ENCODE measurements around the gene STRN3. TPM values are rescaled to one million over a fixed set of nuclear protein-coding genes. Genes with fewer than 3 reads are reported as not detected.

STRN3 gene
- total and polyA plus RNA-seq, 7 donors = 28.2 to 154 (median 80.2) TPM

DNA sequence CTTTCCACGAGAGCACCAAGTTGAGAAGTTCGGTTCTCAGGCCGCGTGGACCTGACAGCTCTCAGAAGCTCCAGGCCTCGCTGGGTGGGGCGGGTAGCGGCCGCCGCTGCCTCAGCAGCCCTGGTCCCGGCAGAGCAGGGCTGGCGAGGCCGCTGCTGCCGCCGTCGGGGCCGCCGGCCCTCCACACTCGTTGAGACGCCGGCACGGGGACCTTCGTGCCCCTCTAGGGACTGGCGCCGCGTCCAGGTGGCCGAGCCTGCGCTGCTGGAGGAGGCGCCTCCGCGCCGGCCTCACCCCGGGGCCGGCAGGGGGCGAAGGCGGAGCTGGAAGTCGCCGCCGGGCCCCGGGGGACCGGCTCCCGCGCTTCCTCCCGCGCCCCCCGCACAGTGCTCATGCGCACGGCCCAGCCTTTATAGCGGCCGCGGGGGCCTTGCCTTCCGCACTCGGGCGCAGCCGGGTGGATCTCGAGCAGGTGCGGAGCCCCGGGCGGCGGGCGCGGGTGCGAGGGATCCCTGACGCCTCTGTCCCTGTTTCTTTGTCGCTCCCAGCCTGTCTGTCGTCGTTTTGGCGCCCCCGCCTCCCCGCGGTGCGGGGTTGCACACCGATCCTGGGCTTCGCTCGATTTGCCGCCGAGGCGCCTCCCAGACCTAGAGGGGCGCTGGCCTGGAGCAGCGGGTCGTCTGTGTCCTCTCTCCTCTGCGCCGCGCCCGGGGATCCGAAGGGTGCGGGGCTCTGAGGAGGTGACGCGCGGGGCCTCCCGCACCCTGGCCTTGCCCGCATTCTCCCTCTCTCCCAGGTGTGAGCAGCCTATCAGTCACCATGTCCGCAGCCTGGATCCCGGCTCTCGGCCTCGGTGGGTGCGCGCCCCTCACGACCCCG, 151.8 kb downstream of the STRN3 start, which contains the start of gene COCH:
Gene COCH, plus strand, starts transcription at position 440 of the 879 bp plus-strand sequence. Its CDS starts 380 bp downstream, at position 820.
- peak within 1 kb of the TSS; percentile 75 for H3K4me3 ChIP-seq
- peaks cover 0 to 59% (median 20%) of the 10 kb centered on the region in 3 donors for H3K27me3 ChIP-seq (ENCODE audit: insufficient read depth in 3 of 3, low read length in 2 of 3)
- ATAC-seq (peak; percentile 48 to 76 (median 58)), DNase-seq (peak; percentile 33 to 50)
- no peaks in the 10 kb centered on the region for H3K9me3 ChIP-seq
- peaks cover 10% of the 10 kb centered on the region for H3K4me1 ChIP-seq
- H3K27ac ChIP-seq = no peak within 1 kb of the TSS
- WGBS, 3 donors = 3 to 7% (median 4%) methylated on average over 51 to 99 of the region's 99 CpGs
- intact Hi-C loops (cut with DNase I) = no loop called here
- H3K36me3 ChIP-seq (ENCODE audit: insufficient read depth in 1 of 2, low read depth in 1 of 2) = no peaks in the 10 kb centered on the region
- TF ChIP-seq CTCF (IDR thresholded peaks at IDR 0.05) = peak; percentile 19

DNA sequence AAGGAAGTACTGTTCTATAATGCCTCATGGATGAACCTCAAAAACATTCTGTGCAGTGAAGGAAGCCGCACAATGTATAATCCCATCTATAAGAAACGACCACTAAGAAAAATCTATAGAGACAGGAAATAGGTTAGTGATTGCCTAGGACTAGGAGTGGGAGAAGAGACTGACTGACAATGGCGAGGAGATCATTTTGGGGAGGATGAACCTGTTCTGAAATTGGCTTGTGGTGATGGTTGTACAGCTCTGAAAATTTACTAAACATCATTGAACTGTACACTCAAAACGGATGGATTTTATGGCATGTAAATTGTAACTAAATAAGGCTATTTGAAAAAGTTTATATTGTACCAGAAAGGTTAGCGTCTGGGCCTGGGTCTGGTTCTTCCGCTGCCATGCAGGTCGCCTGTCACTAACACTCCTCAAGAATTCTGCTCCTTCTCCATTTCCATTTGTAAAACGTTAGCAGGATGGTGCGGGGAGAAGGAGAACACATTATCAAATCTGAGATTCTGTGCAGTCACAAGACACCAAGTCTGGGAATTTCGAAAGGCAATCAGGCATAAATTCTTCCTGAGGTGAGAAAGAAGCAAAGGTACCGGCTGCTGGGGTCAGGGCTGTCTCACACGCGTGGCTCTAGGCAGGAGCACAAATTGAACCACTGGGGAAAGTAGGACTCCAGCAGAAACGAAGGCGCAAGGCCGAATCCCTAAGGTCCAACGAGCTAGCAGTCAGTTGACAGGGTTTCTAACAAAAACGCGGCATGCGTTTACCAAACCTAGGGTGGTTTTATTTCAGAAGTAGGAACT, 152.7 kb downstream of the STRN3 start:
- WGBS, 3 donors = 76 to 83% (median 80%) methylated on average over 20 of the region's 20 CpGs
- H3K4me1 ChIP-seq = peaks cover 10% of the 10 kb centered on the region
- intact Hi-C loops (cut with DNase I) = no loop called here
- H3K27ac ChIP-seq = no peak overlapping the region
- no peak for DNase-seq
- H3K36me3 ChIP-seq (ENCODE audit: insufficient read depth in 1 of 2, low read depth in 1 of 2) = no peaks in the 10 kb centered on the region
- no peak for ATAC-seq
- no peak for TF ChIP-seq CTCF (IDR thresholded peaks at IDR 0.05)
- H3K9me3 ChIP-seq = no peaks in the 10 kb centered on the region
- peak overlapping the region; percentile 75 for H3K4me3 ChIP-seq
- peaks cover 0 to 59% (median 20%) of the 10 kb centered on the region in 3 donors for H3K27me3 ChIP-seq (ENCODE audit: insufficient read depth in 3 of 3, low read length in 2 of 3)

- Histone ChIP-seq H3K27ac (no peak overlapping the region), H3K27me3 (ENCODE audit: insufficient read depth in 3 of 3, low read length in 2 of 3) (peaks cover 0 to 59% (median 20%) of the 10 kb centered on the region in 3 donors), H3K4me1 (peaks cover 10% of the 10 kb centered on the region), H3K4me3 (no peak overlapping the region), H3K9me3 (no peaks in the 10 kb centered on the region), H3K36me3 (ENCODE audit: insufficient read depth in 1 of 2, low read depth in 1 of 2) (no peaks in the 10 kb centered on the region)
- intact Hi-C loops (cut with DNase I) = no loop called here
- ATAC-seq = no peak
- TF ChIP-seq CTCF (IDR thresholded peaks at IDR 0.05) = no peak
- no peak for DNase-seq
- WGBS, 3 donors = 79 to 88% (median 86%) methylated on average over 1 of the region's 1 CpG
Measured at GRCh38 chr14:30872602-30873001, 153.6 kb downstream of the STRN3 start.

- no peak overlapping the region for H3K27ac ChIP-seq
- intact Hi-C loops (cut with DNase I) = no loop called here
- WGBS, 3 donors = 43 to 56% (median 54%) methylated on average over 2 of the region's 2 CpGs
- no peaks in the 10 kb centered on the region for H3K36me3 ChIP-seq (ENCODE audit: insufficient read depth in 1 of 2, low read depth in 1 of 2)
- no peaks in the 10 kb centered on the region for H3K9me3 ChIP-seq
- H3K4me3 ChIP-seq = no peak overlapping the region
- DNase-seq = no peak
- H3K4me1 ChIP-seq = peaks cover 3% of the 10 kb centered on the region
- no peak for ATAC-seq
- TF ChIP-seq CTCF (IDR thresholded peaks at IDR 0.05) = no peak
- H3K27me3 ChIP-seq (ENCODE audit: insufficient read depth in 3 of 3, low read length in 2 of 3) = peaks cover 0 to 35% (median 10%) of the 10 kb centered on the region in 3 donors
Measured at GRCh38 chr14:30869551-30870155, 156.5 kb downstream of the STRN3 start.
